Hepatocyte (in vitro differentiated cells): Measurements from ENCODE around the gene LSS.

Experiments used
- EZH2phosphoT487 ChIP-seq: fragments of 200-600 bp; sonication (generic); IDR thresholded peaks from one replicate; pipeline ENCODE4 v1.6.1; 2018; ENCODE audit warnings: antibody characterized with exemption, mild to moderate bottlenecking, low read depth, moderate library complexity; ENCODE audit not compliant: unreplicated experiment, severe bottlenecking
- TF ChIP-seq, protein P1 (sequence below): fragments of 200-600 bp; sonication (generic); IDR thresholded peaks from 2 replicates; pipeline ENCODE4 v1.5.1; 2016; ENCODE audit warnings: antibody characterized with exemption, mild to moderate bottlenecking; ENCODE audit not compliant: poor library complexity

DNA sequence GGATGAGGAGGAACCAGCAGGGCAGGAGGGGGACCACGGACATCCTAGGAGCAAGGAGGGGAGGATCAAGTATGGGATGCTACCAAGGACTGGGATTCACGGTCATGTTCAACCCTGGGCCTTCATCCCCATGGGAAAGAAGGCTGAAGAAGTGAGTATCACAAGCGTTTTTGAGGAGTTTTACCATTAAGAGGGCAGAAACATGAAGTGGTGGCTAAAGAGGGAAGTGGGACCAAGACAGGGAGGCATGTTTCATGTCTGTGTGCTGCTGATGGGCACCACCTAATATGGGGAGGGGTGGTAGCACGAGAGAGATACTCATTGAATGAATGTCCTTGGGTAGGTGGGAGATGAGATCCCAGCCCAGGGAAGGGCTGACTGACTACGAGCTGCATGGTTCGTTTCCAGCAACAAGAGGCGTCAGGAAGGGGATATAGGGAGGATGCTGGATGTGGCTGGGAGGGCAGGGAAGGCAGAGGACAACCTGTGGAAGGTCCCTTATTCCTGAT lies 11.3 kb upstream of the LSS start:
- no peak for TF ChIP-seq EZH2phosphoT487
- TF ChIP-seq, protein P1, sequence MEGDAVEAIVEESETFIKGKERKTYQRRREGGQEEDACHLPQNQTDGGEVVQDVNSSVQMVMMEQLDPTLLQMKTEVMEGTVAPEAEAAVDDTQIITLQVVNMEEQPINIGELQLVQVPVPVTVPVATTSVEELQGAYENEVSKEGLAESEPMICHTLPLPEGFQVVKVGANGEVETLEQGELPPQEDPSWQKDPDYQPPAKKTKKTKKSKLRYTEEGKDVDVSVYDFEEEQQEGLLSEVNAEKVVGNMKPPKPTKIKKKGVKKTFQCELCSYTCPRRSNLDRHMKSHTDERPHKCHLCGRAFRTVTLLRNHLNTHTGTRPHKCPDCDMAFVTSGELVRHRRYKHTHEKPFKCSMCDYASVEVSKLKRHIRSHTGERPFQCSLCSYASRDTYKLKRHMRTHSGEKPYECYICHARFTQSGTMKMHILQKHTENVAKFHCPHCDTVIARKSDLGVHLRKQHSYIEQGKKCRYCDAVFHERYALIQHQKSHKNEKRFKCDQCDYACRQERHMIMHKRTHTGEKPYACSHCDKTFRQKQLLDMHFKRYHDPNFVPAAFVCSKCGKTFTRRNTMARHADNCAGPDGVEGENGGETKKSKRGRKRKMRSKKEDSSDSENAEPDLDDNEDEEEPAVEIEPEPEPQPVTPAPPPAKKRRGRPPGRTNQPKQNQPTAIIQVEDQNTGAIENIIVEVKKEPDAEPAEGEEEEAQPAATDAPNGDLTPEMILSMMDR: no peak
